GM12865 (cell line): ENCODE results near the gene PRXL2C.
"Not testable (repeated sequence)": the region's sequence is repeated elsewhere in the genome, so short reads cannot be mapped to it uniquely, and the experiment has no call there.

Experiments
- DNase-seq: peaks from one replicate; pipeline ENCODE4 v3.0.0; 2010; ENCODE audit warnings: low read depth
- H3K4me3 ChIP-seq: 2 replicates; pipeline ENCODE4 v1.5.1; 2011; ENCODE audit warnings: mild to moderate bottlenecking, low read depth, low read length, control low read depth
- TF ChIP-seq, protein P1 (sequence below): IDR thresholded peaks from 2 replicates; pipeline ENCODE4 v1.5.1; 2011; ENCODE audit warnings: low read length, control low read depth, low read depth, inconsistent platforms; ENCODE audit not compliant: insufficient read depth; ENCODE audit errors: missing control alignments

The PRXL2C gene

DNA sequence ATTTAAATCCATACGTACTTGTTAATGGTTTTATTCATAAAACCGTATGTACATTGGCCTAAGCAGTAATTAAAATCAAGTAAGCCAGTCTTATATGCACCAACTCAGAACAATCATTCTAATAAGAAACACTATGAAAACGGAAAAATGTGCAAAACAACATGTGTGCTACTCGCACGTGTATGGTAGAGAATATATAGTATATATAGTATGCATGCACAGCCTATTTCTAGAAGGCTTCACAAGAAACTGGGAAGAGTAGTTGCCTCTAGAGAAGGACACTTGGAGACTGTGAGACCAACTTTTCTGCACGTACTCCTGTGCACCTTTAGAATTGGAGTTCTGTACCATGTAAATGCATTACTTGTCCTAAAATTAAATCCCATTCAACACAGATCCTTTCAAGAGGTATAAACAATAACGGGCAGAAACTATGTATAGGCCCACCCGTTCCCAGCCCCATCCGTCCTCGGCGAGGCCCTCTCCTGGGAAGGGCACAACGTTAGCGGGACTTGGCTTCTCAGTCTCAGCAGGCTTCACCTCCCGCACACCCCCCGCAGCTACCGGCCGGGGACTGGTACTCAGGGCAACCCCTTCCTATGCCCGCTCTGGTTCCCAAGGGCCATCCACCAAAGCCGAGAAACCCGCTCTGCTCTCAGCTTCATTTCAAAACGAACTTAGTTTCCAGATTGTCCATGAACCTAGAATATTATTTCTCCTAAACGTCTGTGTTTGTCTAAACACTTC, 37.5 kb downstream of the PRXL2C start:
- DNase-seq, result no peak
- TF ChIP-seq, protein P1, sequence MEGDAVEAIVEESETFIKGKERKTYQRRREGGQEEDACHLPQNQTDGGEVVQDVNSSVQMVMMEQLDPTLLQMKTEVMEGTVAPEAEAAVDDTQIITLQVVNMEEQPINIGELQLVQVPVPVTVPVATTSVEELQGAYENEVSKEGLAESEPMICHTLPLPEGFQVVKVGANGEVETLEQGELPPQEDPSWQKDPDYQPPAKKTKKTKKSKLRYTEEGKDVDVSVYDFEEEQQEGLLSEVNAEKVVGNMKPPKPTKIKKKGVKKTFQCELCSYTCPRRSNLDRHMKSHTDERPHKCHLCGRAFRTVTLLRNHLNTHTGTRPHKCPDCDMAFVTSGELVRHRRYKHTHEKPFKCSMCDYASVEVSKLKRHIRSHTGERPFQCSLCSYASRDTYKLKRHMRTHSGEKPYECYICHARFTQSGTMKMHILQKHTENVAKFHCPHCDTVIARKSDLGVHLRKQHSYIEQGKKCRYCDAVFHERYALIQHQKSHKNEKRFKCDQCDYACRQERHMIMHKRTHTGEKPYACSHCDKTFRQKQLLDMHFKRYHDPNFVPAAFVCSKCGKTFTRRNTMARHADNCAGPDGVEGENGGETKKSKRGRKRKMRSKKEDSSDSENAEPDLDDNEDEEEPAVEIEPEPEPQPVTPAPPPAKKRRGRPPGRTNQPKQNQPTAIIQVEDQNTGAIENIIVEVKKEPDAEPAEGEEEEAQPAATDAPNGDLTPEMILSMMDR, result no peak
- no peak overlapping the region for H3K4me3 ChIP-seq

DNA sequence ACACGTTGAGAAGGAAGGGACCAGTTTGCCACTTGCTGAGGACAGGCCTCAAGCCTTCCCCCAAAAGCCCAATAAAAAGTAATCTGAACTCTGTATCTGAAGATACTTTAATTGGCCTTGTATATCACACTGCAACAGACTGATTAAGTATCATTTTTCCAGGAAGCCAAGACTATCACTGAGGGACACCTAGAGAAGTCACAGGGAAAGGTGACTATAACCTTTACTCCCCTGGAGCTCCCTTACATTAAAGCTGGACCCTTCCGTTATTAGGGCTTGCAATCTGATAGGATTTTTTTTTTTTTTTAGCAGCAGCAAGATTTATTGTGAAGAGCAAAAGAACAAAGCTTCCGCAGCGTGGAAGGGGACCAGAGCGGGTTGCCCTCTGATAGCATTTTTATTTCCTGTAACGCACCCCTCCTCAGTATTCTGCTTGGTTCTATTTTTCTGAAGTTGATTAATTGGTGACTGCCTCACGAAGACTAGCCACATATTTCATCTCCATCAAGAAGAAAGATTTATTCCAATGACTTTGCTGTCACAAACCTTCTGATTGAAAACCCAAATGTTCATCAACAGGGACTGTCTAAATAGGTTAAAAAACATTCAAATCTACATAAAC, 38.2 kb downstream of the PRXL2C start:
- DNase-seq, result no peak
- TF ChIP-seq, protein P1, result no peak
- no peak overlapping the region for H3K4me3 ChIP-seq

DNA sequence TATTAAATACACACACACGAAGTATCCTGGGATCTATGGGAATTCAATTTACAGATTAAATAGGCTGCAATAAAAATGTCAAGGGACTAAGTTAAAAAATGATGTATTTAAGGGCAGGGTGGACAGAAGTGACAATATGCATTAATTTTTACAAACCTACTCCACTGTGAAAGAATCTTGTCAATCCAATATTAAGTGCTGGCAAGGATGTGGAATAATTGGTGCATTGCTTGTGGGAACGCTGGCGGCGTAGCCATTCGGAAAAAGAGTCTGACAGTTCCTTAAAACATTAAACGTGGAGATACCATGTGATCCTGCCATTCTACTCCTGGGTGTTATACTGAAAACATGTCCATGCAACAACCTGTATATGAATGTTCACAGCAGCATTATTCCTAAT, 39.7 kb downstream of the PRXL2C start:
- DNase-seq, result no peak
- TF ChIP-seq, protein P1, result no peak
- H3K4me3 ChIP-seq, result no peak overlapping the region

GRCh38 chr9:96614664-96615063, 40.5 kb downstream of the PRXL2C start:
- DNase-seq, H3K4me3 ChIP-seq: not testable (repeated sequence)

DNA sequence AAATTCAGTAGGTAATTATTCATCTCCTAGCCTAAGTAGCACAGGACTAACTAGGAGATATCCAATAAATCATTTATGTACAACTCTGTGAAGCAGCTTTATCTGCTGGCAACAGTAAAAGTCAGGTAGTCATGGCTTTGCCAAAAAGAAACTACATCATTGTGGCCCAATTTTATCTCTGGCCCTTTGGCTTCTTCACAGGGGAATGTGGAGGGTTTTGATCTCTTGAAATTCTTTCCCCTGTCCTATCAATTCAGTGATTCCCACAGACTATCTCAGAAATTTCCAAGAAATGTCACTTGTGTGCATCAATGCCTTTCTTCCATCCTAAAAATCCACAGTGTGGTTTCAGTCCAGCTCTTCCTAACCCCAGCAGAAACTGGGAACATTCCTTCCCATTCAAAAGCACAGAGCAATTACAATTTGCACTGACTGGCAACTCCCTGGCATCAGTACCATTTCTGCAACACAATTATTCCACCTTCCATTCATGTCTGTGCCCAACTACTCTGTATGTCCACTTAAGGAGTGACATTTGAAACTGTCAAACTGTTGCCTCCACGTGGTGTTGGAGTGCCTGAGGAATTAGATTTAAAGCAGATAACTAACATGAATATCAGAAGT, 42.0 kb downstream of the PRXL2C start:
- H3K4me3 ChIP-seq, result no peak overlapping the region
- no peak for DNase-seq
- TF ChIP-seq, protein P1, result no peak

DNA sequence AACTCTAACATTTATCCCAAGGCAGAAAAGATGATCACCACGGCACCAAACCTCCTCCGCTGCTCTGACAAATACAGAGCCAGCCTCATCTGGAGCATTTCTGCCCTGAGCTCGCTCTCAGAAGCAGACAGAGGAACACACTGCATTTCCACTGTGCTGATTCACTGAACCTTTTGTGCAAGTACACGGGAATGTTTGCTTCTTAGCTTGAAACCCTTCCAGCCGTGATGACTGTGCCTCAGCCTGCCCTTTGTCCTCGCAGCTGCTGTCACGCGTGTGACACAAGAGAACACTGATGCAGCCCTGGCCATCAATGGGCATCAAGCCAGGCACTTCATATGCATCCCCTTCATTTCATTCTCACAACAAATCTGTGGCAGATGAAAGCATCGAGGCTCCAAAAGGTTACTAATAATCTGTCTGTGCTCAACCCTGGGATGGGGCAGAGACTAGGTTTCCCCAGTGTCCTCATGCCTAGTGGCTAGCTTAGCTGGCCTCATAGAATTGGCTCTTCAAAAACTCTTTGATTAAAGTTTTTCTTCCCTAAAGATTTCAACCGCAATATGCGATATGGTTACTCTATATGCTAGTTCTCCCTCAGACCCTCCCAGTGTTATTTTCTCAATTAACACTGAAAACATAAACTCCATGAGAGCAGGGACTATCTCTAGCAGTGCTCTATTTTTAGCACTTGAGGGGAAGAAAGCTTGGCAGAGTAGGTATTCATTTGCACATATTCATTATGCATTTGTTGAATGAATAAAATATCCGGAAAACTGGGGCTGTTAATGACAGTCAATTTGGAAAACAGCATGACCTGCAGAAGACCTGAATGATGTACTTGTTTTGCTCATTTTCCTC, 42.8 kb downstream of the PRXL2C start:
- no peak overlapping the region for H3K4me3 ChIP-seq
- DNase-seq, result no peak
- TF ChIP-seq, protein P1, result no peak

DNA sequence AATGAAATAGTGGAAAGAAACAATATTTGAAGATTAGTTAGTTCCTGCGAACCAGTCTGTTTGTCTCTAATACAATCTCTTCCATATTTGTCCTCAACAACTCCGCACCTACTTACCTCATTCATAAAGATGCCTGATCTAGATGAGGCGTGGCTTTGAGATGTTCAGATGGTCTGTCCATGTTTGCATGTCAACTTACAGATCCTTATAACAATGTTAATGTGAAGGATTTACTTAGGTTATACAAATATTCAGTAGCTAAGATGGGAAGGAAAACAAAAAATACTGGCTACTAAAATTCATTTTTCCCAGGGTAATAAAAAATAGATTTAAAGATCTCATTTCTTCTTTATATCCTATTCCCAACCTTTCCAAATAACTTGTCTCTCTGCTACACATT, 43.8 kb downstream of the PRXL2C start:
- no peak overlapping the region for H3K4me3 ChIP-seq
- no peak for DNase-seq
- TF ChIP-seq, protein P1, result no peak
